Suprapubic skin (tissue), 4 donors: ENCODE measurements around the gene FAM219A.

Experiments
- POLR2A ChIP-seq, 2 donors: fragments of 450-650 bp; IDR thresholded peaks; one replicate each; pipeline ENCODE4 v1.6.1; 2017; ENCODE audit warnings: antibody characterized with exemption in 2 of 2, mild to moderate bottlenecking in 2 of 2, moderate library complexity in 2 of 2
- POLR2AphosphoS5 ChIP-seq, 3 donors: sonication (generic); formaldehyde crosslinking; IDR thresholded peaks; one replicate each; pipeline ENCODE4 v1.6.1; 2017; ENCODE audit warnings: antibody characterized with exemption in 3 of 3
- TF ChIP-seq, protein P1 (sequence below), 2 donors: fragments of 200-600 bp in 1 of 2; fragments of 450-650 bp in 1 of 2; sonication (generic) in 1 of 2; IDR thresholded peaks; one replicate each; pipeline ENCODE4 v1.5.1; 2016 to 2019; ENCODE audit warnings: antibody characterized with exemption in 2 of 2, mild to moderate bottlenecking in 1 of 2, moderate library complexity in 1 of 2

DNA sequence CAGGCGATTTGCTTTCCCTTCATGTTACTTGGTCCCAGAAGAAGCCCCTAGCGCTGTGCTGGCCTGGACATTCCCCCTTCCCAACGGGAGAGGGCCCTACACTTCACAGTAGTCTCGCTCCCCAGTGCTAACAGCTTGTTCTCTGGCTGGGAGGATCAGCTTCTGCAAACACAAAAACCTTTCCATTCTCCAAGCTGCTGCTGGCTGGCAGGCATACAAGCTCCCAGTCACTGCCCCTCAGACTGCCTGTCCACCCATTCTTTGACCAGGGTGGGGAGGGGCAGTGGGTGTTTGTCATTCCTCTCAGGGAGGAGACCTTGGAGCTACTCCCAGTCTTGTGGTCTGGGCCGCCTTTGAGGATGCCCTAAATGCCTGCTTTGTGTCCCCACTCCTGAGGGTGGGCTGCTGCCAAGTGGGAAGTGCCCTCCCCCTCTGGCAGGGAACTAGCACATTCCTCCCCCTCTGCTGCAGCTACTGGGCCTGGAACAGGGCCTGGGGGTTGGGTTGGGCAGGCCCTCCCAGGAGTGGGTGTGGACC is 43.6 kb upstream of the FAM219A start:
- TF ChIP-seq, protein P1, sequence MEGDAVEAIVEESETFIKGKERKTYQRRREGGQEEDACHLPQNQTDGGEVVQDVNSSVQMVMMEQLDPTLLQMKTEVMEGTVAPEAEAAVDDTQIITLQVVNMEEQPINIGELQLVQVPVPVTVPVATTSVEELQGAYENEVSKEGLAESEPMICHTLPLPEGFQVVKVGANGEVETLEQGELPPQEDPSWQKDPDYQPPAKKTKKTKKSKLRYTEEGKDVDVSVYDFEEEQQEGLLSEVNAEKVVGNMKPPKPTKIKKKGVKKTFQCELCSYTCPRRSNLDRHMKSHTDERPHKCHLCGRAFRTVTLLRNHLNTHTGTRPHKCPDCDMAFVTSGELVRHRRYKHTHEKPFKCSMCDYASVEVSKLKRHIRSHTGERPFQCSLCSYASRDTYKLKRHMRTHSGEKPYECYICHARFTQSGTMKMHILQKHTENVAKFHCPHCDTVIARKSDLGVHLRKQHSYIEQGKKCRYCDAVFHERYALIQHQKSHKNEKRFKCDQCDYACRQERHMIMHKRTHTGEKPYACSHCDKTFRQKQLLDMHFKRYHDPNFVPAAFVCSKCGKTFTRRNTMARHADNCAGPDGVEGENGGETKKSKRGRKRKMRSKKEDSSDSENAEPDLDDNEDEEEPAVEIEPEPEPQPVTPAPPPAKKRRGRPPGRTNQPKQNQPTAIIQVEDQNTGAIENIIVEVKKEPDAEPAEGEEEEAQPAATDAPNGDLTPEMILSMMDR (IDR thresholded peaks at IDR 0.05), result no peak
- no peak for TF ChIP-seq POLR2A (IDR thresholded peaks at IDR 0.05)
- no peak for TF ChIP-seq POLR2AphosphoS5 (IDR thresholded peaks at IDR 0.05)
